Left ventricle myocardium inferior (tissue), 1 donor: Measurements from ENCODE around the gene ARHGAP23. TPM values are rescaled to one million over a fixed set of nuclear protein-coding genes. Genes with fewer than 3 reads are reported as not detected.

Source experiments
- DNase-seq: peaks from one replicate; pipeline ENCODE4 v3.0.0-alpha.2; 2020
- H3K27ac ChIP-seq: fragments of 200-600 bp; replicated peaks from 2 replicates; pipeline ENCODE4 v1.8.0; 2021
- H3K27me3 ChIP-seq: fragments of 200-600 bp; 2 replicates; pipeline ENCODE4 v1.8.0; 2021; ENCODE audit warnings: low read depth
- H3K36me3 ChIP-seq: fragments of 200-600 bp; 2 replicates; pipeline ENCODE4 v1.8.0; 2021
- H3K4me1 ChIP-seq: fragments of 200-600 bp; 2 replicates; pipeline ENCODE4 v1.8.0; 2021
- H3K4me3 ChIP-seq: fragments of 200-600 bp; 2 replicates; pipeline ENCODE4 v1.8.0; 2021; ENCODE audit warnings: mild to moderate bottlenecking, moderate library complexity
- H3K9me3 ChIP-seq: fragments of 200-600 bp; replicated peaks from 2 replicates; pipeline ENCODE4 v1.8.0; 2021
- CTCF ChIP-seq: fragments of 200-600 bp; IDR thresholded peaks from 2 replicates; pipeline ENCODE4 v1.8.0; 2021; ENCODE audit warnings: antibody characterized with exemption, mild to moderate bottlenecking, borderline replicate concordance
- intact Hi-C: fragments of 100-400 bp; cut with micrococcal nuclease; formaldehyde crosslinking; loops from one replicate; pipeline ENCODE4 v1.11.0; 2022
- total RNA-seq: library from RNA; stranded (reverse); fragmentation: NEBNext Ultra II Directional; extraction: Animal tissue kit (Norgen Biotek cat#: 25700); gene quantifications from one replicate; pipeline ENCODE4 v1.2.1, GENCODE V29; 2021
- donor health status: DM: no; HTN: yes; CAD: no; lungs with severe emphysema.

Gene ARHGAP23
- total RNA-seq, 1 donor from 2014 or later: 60.8 TPM

GRCh38 chr17:38543403-38544174 is 115.3 kb downstream of the ARHGAP23 start:
- H3K4me1 ChIP-seq: no peaks in the 10 kb centered on the region
- H3K9me3 ChIP-seq: no peaks in the 10 kb centered on the region
- no peak for TF ChIP-seq CTCF
- H3K27ac ChIP-seq: no peak overlapping the region
- DNase-seq: no peak
- H3K4me3 ChIP-seq: no peak overlapping the region
- intact Hi-C loops: no loop called here
- no peaks in the 10 kb centered on the region for H3K36me3 ChIP-seq
- peaks cover 94% of the 10 kb centered on the region for H3K27me3 ChIP-seq

- Histone ChIP-seq H3K4me1 (no peaks in the 10 kb centered on the region), H3K27ac (no peak overlapping the region), H3K36me3 (no peaks in the 10 kb centered on the region), H3K27me3 (peaks cover 90% of the 10 kb centered on the region), H3K4me3 (no peak overlapping the region), H3K9me3 (no peaks in the 10 kb centered on the region)
- no peak for DNase-seq
- intact Hi-C loops: no loop called here
- TF ChIP-seq CTCF: no peak
These were observed 116.0 kb downstream of the ARHGAP23 start for GRCh38 chr17:38544175-38544838.

- H3K27ac ChIP-seq: no peak overlapping the region
- intact Hi-C loops: no loop called here
- no peak overlapping the region for H3K4me3 ChIP-seq
- H3K9me3 ChIP-seq: no peaks in the 10 kb centered on the region
- DNase-seq: no peak
- no peak for TF ChIP-seq CTCF
- H3K4me1 ChIP-seq: no peaks in the 10 kb centered on the region
- H3K36me3 ChIP-seq: no peaks in the 10 kb centered on the region
- peaks cover 85% of the 10 kb centered on the region for H3K27me3 ChIP-seq
These were observed 116.6 kb downstream of the ARHGAP23 start for GRCh38 chr17:38544839-38545209.

GRCh38 chr17:38545531-38546225 is 117.4 kb downstream of the ARHGAP23 start:
- Histone ChIP-seq H3K4me3 (no peak overlapping the region), H3K4me1 (no peaks in the 10 kb centered on the region), H3K27me3 (peaks cover 76% of the 10 kb centered on the region), H3K9me3 (no peaks in the 10 kb centered on the region), H3K27ac (no peak overlapping the region), H3K36me3 (no peaks in the 10 kb centered on the region)
- intact Hi-C loops: no loop called here
- no peak for DNase-seq
- TF ChIP-seq CTCF: no peak

GRCh38 chr17:38546396-38546795 is 118.1 kb downstream of the ARHGAP23 start:
- no peak for DNase-seq
- Histone ChIP-seq H3K9me3 (no peaks in the 10 kb centered on the region), H3K27me3 (peaks cover 76% of the 10 kb centered on the region), H3K36me3 (no peaks in the 10 kb centered on the region), H3K27ac (no peak overlapping the region), H3K4me3 (no peak overlapping the region), H3K4me1 (peaks cover 4% of the 10 kb centered on the region)
- intact Hi-C loops: no loop called here
- TF ChIP-seq CTCF: no peak
